Activated T-helper 9 cell treated with anti-CD3 and anti-CD28 coated beads, Interleukin-2, amount 50 U/mL, for 16 hours (primary cell): ENCODE measurements around the gene PCSK7.
"Not testable (repeated sequence)": the region's sequence is repeated elsewhere in the genome, so short reads cannot be mapped to it uniquely, and the experiment has no call there.

Source experiments
- DNase-seq: peaks from one replicate; pipeline ENCODE4 v3.0.0-alpha.2; 2020; ENCODE audit warnings: low read depth

The PCSK7 gene, protein sequence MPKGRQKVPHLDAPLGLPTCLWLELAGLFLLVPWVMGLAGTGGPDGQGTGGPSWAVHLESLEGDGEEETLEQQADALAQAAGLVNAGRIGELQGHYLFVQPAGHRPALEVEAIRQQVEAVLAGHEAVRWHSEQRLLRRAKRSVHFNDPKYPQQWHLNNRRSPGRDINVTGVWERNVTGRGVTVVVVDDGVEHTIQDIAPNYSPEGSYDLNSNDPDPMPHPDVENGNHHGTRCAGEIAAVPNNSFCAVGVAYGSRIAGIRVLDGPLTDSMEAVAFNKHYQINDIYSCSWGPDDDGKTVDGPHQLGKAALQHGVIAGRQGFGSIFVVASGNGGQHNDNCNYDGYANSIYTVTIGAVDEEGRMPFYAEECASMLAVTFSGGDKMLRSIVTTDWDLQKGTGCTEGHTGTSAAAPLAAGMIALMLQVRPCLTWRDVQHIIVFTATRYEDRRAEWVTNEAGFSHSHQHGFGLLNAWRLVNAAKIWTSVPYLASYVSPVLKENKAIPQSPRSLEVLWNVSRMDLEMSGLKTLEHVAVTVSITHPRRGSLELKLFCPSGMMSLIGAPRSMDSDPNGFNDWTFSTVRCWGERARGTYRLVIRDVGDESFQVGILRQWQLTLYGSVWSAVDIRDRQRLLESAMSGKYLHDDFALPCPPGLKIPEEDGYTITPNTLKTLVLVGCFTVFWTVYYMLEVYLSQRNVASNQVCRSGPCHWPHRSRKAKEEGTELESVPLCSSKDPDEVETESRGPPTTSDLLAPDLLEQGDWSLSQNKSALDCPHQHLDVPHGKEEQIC

DNA sequence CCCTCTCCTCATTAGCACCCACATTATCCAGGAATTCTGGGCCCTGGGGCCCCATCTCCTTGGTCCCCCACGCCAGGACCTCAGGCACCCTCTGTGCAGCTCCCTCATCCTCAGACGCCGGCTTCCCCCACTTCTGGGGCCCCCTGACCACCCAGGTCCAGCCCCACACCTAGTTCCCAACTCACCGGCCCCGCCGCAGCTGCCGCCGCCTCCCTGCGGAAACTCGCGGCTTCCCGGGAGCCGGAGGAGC is at the start of gene PCSK7:
TSS of gene PCSK7 (minus strand) at position 232 of the 250 bp plus-strand sequence. CDS start 2,229 bp downstream, outside the sequence.
- DNase-seq: no peak

DNA sequence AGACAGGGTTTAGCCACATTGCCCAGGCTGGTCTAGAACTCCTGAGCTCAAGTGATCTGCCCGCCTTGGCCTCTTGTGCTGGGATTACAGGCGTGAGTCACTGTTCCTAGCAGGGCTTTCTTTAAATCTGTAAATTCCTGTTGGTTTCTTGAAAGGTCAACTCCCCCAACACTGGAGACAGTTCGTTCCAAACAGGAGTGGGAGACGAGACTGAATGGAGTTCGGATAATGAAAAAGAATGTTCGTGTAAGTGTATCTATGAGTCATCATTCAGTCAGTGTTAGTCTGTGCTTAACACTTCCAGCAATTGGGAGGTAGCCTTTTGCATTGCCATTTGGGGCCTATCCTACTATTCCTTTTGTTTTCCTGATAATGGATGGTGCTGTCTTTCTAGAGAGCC is 49.3 kb upstream of the PCSK7 start:
- no peak for DNase-seq

DNA sequence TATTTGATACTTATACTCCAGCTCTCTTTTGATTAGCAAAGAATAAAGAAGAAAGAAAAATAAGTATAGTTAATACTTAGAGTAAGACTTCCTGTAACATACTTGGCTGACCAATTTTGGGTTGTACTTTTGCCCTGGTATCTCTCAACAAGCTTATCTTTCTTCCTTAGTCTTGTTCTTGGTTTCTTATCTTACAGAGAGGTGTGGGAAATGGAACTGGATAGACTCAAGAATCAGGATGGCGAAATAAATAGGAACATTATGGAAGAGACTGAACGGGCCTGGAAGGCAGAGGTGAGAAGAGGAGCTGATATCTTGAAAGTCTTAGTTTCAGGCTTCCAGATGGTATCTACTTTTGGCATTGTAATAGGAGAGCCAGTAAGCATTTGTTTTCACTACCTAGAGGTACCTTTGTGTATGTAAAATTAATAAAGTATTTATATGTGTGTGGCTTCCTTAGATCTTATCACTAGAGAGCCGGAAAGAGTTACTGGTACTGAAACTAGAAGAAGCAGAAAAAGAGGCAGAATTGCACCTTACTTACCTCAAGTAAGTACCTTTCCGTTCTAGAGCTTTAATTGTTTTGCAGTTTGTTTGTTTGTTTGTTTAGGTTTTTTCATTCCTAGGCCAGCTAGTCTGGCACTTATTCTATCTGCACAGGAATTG is 48.0 kb upstream of the PCSK7 start:
- DNase-seq: no peak

DNA sequence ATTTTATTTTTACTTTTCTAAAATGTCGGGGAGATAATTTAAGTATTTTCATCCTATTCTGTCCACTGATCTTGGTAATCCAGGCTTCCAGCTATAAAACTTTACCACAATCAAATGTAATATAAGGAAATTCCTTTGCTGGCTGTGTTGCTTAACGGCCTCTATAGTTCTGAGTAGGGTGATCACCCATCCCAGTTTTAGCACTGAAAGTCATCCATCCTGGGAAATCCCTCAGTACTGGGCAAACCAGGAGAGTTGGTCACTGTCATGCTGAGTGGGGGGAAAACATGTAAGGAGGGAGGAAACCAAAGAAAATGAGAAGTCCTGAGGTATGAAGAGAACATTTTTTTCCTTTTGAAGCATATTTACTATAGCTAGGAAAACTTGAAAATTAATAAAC is 46.5 kb upstream of the PCSK7 start:
- no peak for DNase-seq

DNA sequence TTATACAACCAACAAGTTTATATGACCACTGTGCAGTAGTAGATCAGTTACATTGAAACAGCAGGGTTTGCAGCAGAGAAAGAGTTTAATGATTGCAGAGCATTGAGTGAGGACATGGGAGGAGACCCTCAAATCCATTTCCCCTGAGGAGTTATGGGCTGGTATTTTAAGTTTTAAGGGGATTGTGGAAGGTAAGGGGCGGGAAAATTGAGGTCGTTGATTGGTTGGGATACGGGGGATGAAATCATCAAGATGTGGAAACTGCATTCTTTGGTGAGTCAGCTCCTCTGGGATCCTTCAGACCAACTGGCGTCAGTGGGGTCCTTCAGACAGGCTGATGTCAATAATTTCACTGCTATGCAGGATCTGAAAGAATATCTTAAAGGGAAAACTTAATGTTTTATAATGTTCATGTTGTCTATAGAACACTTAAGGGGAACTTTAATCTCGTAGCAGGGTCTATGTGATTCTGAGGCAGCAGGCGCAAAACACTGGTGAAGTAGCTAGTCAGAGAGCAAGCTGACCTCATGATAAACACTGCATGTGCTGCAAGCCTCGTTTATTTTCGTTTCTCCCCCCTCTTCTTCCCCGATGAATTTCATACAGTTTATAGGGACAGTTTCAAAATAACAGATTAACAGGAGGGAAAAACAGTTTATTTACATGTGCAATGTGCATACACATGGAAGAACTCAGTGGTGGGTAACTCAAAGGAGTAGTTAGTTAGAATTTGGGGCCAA is 41.8 kb upstream of the PCSK7 start:
- DNase-seq: no peak

DNA sequence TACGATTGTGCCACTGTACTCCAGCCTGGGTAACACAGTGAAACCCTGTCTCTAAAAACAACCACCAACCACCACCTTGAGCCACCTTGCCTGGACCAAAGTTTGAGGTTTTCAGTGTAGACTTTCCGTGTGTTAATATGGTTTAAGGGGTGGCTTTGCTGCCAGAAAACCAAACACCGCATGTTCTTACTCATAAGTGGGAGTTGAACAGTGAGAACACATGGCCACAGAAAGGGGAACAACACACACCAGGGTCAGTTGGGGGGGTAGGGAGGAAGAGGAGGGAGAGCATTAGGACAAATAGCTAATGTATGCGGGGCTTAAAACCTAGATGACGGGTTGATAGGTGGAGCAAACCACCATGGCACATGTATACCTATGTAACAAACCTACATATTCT is 40.3 kb upstream of the PCSK7 start:
- not testable (repeated sequence) for DNase-seq

DNA sequence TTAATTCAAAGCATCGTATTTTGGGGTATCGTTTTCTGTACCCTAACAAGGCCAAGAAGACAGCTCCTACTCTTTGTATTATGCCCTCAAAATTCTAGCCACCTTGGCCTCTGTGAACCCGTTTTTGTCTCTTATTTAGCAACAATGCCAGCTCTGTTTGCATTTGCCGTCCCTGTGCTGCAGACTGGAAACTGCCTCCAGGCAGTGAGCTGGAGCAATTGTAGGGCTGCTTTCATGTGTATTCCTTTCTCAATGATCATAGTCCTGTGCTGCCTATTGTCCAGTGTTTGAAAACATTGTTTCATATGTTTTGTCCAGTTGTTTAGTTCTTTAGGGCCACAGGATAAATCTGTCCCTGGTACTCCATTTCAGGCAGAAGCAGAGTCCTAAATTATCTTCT is 39.3 kb upstream of the PCSK7 start:
- no peak for DNase-seq

DNA sequence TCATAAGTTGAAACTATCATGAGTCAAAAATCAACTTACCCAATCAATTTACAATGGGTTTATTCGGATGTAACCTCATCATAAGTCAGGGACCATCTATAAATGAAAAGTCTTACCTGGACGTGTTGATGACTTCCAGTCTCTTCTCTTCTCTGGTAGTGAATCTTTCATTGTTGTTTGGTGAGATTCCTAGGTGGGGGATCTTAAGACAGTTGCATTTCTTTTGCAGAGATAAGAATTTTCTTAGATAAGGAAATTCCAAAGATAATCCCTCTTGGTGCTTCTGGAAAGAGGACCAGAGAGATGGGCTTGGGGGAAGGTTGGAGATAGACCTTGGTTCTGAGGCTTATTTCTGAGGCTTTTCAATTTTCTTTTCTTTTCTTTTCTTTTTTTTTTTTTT is 38.0 kb upstream of the PCSK7 start:
- no peak for DNase-seq

DNA sequence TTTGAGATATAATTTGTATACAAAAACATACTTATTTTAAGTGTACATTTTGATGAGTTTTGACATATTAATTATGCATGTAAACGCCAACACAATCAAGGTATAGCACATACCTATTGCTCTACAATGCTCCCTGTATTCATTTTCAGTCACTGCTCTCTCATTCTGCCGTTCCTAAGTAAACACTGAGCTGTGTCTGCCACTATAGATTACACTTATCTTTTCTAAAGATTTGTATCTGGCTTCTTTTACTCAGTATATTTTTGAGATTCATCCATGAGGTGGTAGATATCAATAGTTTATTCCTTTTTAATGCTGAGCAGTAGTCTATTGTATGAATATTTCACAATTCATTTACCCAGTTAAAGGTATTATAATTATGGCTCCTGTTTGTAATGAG is 33.9 kb upstream of the PCSK7 start:
- DNase-seq: no peak

DNA sequence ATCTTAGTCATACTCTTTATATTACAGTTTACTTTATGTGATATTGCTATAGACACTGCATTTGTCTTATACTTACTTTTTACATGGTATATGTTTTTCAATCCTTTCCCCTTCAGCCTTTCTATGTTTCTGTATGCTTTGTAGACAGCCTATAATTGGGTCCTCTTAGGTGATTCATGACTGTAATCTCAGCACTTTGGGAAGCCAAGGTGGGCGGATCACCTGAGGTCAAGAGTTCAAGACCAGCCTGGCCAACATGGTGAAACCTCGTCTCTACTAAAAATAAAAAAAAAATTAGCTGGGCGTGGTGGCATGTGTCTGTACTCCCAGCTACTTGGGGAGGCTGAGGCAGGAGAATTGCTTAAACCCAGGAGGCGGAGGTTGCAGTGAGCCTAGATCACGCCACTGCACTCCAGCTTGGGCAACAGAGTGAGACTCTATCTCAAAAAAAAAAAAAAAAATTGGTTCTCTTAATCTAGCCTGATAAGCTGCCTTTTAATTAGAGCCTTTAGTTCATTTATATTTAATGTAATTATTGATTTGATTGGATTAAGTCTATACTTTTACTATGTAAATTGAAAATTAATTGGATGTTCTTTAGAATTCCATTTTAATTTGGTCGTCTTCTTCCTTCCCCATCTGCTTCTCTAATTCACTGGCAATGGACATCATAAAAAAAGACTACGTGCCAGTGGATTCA is 32.9 kb upstream of the PCSK7 start:
- not testable (repeated sequence) for DNase-seq

DNA sequence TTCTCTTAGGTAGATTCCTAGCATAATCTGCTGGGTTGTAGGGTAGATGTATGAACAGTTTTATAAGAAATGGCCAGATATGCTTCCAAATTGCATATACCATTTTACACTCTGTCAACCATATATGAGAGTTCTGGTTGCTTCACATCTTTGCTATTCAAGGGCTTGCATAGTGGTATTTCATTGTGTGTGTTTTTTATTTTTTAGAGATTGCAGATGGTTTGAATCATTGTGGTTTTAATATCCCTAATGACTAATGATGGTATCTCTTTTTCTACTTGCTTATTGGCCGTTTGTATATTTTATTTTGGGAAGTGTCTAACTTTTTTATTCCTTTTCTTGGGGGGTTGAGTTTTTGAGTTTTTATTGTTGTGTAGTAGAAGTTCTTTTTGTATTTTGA is 27.5 kb upstream of the PCSK7 start:
- no peak for DNase-seq

DNA sequence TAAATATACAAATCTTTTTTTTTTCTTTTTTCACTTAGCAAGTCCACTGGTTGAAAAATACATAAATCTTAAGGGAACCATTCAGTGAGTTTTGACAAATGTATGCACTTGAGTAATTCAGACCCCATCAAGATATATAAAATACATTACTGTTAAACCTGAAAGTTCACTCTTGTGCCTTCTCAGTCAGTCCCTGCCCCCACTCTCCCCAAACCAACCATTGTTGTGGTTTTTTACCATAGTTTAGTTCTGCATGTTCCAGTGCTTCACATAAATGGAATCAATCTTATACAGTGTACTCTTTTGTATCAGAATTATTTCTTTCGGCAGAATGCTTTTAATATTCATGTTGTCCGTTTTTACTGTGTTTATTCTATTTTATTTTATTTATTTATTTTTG is 26.7 kb upstream of the PCSK7 start:
- DNase-seq: no peak

DNA sequence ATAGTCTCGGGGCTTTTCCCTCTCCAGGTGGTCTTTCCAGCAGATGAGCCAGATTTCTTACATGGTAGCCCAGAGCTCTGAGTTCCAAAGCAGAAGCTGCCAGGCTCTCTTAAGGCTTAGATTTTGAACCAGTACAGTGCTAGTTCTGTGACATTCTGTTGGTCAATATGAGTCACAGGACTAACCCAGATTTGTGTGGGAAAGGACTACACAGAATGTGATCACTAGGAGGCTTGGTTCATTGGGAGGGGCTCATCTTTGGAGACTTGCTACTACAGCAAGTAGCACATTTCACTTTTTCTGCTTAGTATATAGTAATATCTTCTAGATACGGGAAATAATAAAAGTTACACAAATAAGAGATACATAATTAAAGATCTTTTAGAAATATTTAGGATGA is 24.7 kb upstream of the PCSK7 start:
- DNase-seq: no peak

DNA sequence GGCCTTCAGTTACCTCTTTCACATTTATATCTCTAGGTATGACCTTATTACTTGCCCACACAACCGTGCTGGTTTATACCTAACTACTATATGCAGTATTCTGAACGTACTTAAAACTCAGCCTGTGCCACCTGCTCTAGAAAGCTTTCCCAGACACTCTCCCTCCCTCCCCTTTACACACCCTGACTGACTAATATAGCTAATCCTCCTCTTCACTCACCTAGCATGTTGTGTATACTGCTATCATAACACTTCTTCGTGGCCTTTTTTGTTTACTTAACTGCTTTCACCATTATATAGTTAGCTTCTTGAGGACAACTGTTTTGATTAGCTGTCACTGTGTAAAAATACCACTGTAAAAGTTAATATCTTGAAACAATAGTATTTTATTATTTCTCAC is 24.1 kb upstream of the PCSK7 start:
- no peak for DNase-seq

DNA sequence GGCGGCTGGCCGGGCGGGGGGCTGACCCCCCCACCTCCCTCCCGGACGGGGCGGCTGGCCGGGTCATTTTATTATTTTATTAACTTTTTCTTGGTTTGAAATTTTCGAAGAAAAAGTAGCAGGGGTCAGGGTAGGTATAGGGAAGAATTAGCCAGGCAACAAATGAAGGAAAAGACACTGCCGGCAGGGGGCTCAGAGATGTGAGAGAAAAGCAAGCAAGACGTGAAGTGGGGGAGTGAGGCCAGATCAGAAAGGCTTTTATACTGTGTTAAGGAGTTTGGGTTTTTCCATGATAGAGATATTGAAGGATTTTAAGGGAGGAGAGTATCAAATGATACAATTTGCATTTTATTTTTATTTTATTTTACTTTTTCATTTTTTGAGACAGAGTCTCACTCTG is 19.6 kb upstream of the PCSK7 start:
- no peak for DNase-seq

DNA sequence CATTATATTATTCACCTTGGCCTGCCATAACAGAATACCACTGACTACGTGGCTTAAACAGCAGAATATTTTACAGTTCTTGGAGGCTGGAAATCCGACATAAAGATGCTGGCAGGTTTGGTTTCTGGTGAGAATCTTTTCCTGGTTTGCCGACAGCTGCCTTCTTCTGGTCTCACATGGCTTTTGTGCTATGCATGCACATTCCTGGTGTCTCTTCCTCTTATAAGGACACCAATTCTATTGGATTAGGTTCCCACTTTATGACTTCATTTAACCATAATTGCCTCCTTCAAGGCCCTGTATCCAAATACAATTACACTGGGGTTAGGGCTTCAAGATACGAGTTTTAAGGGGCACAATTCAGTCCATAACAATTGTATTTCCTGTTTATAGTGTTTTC is 17.7 kb upstream of the PCSK7 start:
- no peak for DNase-seq

DNA sequence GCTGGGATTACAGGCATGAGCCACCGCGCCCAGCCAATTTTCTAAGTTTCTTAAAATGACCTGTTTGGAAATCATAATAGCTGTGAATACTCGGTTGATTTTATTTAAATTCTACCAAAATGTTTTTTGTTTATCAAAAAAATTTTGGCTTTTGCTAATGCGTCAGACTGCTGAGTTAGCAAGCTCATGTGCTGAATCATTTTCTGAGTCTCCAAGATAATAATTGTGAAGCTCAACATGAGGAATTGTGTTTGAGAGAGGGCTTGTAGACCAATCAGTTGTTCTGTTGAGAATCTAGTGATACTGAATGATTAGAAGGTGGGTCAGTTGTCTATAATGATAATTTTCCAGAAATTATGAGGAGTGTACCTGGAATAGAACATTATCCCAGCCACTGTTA is 16.5 kb upstream of the PCSK7 start:
- no peak for DNase-seq

DNA sequence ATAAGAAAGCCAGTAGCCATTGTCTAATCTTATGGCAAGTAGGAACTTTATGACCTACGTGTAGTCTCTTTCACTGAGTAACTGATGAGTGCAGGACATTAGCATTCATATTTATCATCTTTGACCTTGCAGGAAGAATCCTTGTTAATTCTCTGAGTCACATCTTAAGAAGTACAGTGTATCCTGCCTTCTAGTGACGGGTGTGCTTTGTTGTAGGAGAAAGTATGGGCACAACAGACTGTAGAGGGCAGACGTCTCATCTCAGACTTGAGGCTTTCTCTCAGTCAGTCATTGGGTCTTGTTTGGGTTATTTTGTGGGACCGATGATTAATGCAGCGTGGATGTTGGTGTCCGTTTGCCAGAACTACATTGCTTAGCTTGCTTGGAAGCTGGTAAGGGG is 7.4 kb upstream of the PCSK7 start:
- no peak for DNase-seq

DNA sequence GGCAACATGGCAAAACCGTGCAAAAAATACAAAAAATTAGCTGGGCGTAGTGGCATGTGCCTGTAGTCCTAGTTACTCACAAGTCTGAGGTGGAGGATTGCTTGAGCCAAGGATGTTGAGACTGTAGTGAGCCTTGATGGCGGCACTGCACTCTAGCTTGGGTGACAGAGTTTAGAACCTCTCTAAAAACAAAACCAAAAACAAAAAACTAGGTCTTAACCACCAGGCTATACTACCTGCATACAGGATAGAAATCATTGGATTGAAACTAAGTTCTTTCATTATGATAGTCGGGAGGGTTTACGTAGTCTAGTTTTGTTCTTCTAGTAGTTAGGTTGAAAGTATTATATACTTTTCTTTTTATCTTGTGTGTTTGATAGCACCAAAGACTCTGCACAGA is 6.3 kb upstream of the PCSK7 start:
- no peak for DNase-seq

DNA sequence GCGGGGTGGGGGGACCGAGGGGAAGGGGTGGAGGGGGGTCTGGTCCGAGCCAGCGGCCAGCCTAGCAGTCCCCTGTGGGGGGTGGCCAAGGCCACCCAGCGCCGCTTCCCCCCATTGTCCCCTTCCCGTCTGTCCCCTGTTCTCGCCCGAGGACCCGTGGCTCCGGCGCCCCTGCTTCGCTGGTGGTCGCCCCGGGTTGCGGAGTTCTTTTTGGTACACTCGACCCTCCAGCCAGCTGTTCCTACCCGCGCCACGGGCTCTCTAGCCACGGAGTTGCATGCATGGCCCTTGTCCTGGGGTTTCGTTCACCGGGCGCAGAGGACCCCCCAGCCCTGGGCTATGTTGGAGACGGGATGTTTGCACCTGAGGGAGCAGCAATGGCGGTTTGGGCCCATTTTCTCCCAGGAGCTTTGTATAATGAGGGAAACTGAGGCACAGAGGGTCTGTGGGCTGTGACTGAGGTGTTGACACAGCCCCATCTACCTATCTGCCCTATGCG is 1.1 kb upstream of the PCSK7 start:
- no peak for DNase-seq

DNA sequence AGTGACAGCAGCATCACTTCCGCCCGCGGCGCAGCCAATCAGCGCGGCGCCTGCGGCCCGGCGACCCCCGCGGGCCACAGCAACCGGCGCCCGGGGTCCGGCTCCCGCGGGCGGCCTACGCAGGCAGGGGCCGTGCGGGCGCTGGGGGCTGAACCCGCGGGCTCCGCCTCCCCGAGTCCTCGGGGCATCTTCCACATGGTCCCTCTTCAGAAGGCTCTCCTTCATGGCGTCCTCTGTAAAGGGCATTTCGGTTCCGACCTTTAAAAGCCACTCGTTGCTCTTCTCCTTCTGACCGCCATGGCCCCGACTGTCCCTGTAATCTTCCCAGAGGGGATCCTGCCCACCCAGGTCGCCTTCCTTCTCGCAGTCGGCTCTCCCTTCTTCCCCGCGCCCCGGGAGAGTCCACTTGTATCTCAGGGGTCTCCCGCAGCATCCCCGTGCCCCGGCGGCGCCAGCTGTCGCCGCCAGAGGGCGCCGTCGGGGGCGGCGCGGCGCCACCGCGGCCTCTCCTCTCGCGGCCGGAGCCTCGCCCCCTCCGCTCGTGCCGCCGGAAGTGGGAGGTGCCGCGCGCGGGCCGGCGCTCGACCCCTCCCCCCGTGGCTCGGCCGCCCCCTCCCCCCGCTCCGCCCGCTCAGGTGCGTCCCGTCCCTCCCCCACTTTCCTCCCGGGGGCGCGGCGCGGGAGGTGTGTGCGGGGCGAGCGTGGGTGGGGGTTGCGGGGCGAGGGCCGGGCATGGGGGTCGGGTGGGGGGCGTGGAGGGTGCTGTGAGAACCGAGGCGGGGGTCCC is 412 bp upstream of the PCSK7 start, which contains the start of gene RNF214:
TSS of gene RNF214 (plus strand) at position 580 of the 787 bp plus-strand sequence. CDS start 1,602 bp downstream, outside the sequence.
- peak; percentile 74 for DNase-seq
